ENCODE measurements around the gene BCL2. TPM values are rescaled to one million over a fixed set of nuclear protein-coding genes. Genes with fewer than 3 reads are reported as not detected.

Gene BCL2
- total RNA-seq, 1 experiment from 2014 or later: 2.5 TPM

GRCh38 chr18:63098018-63098981, 221.3 kb downstream of the BCL2 start:
- RAD21 ChIA-PET (ENCODE audit: low non-redundant PET in 1 of 2, low total read pairs in 2 of 2, uncharacterized antibody in 2 of 2, unreplicated experiment in 2 of 2): no interaction called here
- H2AFZ ChIP-seq (ENCODE audit: low read depth, low read length, poor library complexity, severe bottlenecking): no peak overlapping the region

More at GRCh38 chr18:63098018-63098981, 221.3 kb downstream of the BCL2 start:
- Histone ChIP-seq H3K79me2 (ENCODE audit: insufficient read depth, low read length) (no peaks in the 10 kb centered on the region), H3K4me3 (replicated peaks in 1 of 2; ENCODE audit: low read depth in 1 of 2, low read length in 2 of 2) (no peak overlapping the region), H3K4me2 (ENCODE audit: low read length) (no peak overlapping the region), H3K9me2 (ENCODE audit: insufficient read depth) (no peaks in the 10 kb centered on the region), H3K9me3 (ENCODE audit: control insufficient read depth in 1 of 2, insufficient read depth in 1 of 2, low read depth in 1 of 2, low read length in 2 of 2) (no peaks in the 10 kb centered on the region), H3K27ac (ENCODE audit: low read depth, low read length) (no peak overlapping the region), H3K9ac (ENCODE audit: low read length) (no peak overlapping the region), H4K20me1 (ENCODE audit: insufficient read depth) (no peaks in the 10 kb centered on the region), H3K4me1 (ENCODE audit: control insufficient read depth in 1 of 2, insufficient read depth in 2 of 2, low read length in 2 of 2) (no peaks in the 10 kb centered on the region), H3K36me3 (ENCODE audit: control insufficient read depth in 1 of 2, insufficient read depth in 2 of 2, low read length in 2 of 2) (no peaks in the 10 kb centered on the region), H3K27me3 (ENCODE audit: insufficient read depth, low read length) (no peaks in the 10 kb centered on the region)
- no TSS peak for BruUV-seq (replicated peaks)
- ATAC-seq (no peak), DNase-seq (ENCODE audit: low read depth, low spot score) (no peak)
- ChIA-PET POLR2A (no interaction called here), CTCF (no interaction called here)
- intact Hi-C loops (cut with micrococcal nuclease): no loop called here
- TF ChIP-seq ATF3 (IDR thresholded peaks at IDR 0.05): no peak
- no peak for TF ChIP-seq EZH2 (IDR thresholded peaks at IDR 0.05)
- TF ChIP-seq ZNF274 (IDR thresholded peaks at IDR 0.05; ENCODE audit: low read depth, low read length): no peak
- TF ChIP-seq POLR2AphosphoS5 (IDR thresholded peaks at IDR 0.05; ENCODE audit: low read depth, low read length): no peak
- no peak for TF ChIP-seq RAD21 (IDR thresholded peaks at IDR 0.05; ENCODE audit: low read depth)
- TF ChIP-seq ZFX (IDR thresholded peaks at IDR 0.05): no peak
- no peak for TF ChIP-seq POLR2A (IDR thresholded peaks at IDR 0.05; ENCODE audit: borderline replicate concordance, extremely low read depth, insufficient read depth, insufficient read length)
- no peak for TF ChIP-seq ZBTB33 (IDR thresholded peaks at IDR 0.05; ENCODE audit: extremely low read depth, insufficient replicate concordance, low read length)
- no peak for TF ChIP-seq CEBPB (IDR thresholded peaks at IDR 0.05; ENCODE audit: low read depth)
- no peak for TF ChIP-seq CBX3 (IDR thresholded peaks at IDR 0.05; ENCODE audit: low read depth)
- TF ChIP-seq SRF (IDR thresholded peaks at IDR 0.05; ENCODE audit: low read depth): no peak
- TF ChIP-seq SP1 (IDR thresholded peaks at IDR 0.05; ENCODE audit: low read depth): no peak
- TF ChIP-seq FOSL1 (IDR thresholded peaks at IDR 0.05; ENCODE audit: low read depth): no peak
- no peak for TF ChIP-seq MAX (IDR thresholded peaks at IDR 0.05)
- no peak for TF ChIP-seq SIN3A (IDR thresholded peaks at IDR 0.05; ENCODE audit: low read depth)
